A673 (cell line): ENCODE measurements around the gene NEK8. TPM values are rescaled to one million over a fixed set of nuclear protein-coding genes. Genes with fewer than 3 reads are reported as not detected.

ENCODE experiments used
- BruUV-seq: library from RNA; stranded (reverse); fragments of 400-500 nt; replicated peaks from 2 replicates; lab custom pipeline; 2021; lab: Mats Ljungman, UMichigan
- CTCF ChIA-PET: fragments of 300-600 bp; sonication (Branson Sonifier 250); formaldehyde crosslinking; loops from one replicate; lab custom pipeline; 2022; ENCODE audit warnings: antibody characterized with exemption; lab: Charles Lee
- POLR2A ChIA-PET: fragments of 300-600 bp; sonication (Branson Sonifier 250); formaldehyde crosslinking; loops from one replicate; lab custom pipeline; 2022; ENCODE audit warnings: antibody characterized with exemption; ENCODE audit not compliant: low non-redundant PET; lab: Charles Lee
- DNase-seq: peaks from one replicate; pipeline ENCODE4 v3.0.0-alpha.2; 2015; ENCODE audit warnings: low spot score
- H3K27ac ChIP-seq: fragments of 200-600 bp; sonication (generic); 2 replicates; pipeline ENCODE4 v1.5.1; 2016; ENCODE audit warnings: mixed run types, low read depth, mild to moderate bottlenecking, mixed read lengths, antibody characterized with exemption, low read length; ENCODE audit not compliant: poor library complexity, severe bottlenecking
- H3K27me3 ChIP-seq: fragments of 200-600 bp; sonication (generic); replicated peaks from 2 replicates; pipeline ENCODE4 v1.6.1; 2017; ENCODE audit warnings: mixed run types, low read depth, mild to moderate bottlenecking, mixed read lengths, antibody characterized with exemption, low read length; ENCODE audit not compliant: insufficient read depth, poor library complexity
- H3K36me3 ChIP-seq: fragments of 200-600 bp; sonication (generic); 2 replicates; pipeline ENCODE4 v1.6.1; 2016; ENCODE audit warnings: mixed run types, mild to moderate bottlenecking, mixed read lengths, antibody characterized with exemption, low read length; ENCODE audit not compliant: insufficient read depth, poor library complexity, severe bottlenecking
- H3K4me1 ChIP-seq: fragments of 200-600 bp; sonication (generic); 2 replicates; pipeline ENCODE4 v1.6.1; 2017; ENCODE audit warnings: mixed run types, mild to moderate bottlenecking, mixed read lengths, antibody characterized with exemption, low read length; ENCODE audit not compliant: insufficient read depth, poor library complexity, severe bottlenecking
- H3K4me3 ChIP-seq: fragments of 200-600 bp; sonication (generic); 2 replicates; pipeline ENCODE4 v1.5.1; 2016; ENCODE audit warnings: low read depth, mixed run types, mild to moderate bottlenecking, mixed read lengths, low read length; ENCODE audit not compliant: poor library complexity, severe bottlenecking
- H3K9me3 ChIP-seq: fragments of 200-600 bp; sonication (generic); 2 replicates; pipeline ENCODE4 v1.6.1; 2016; ENCODE audit warnings: mixed run types, low read depth, mild to moderate bottlenecking, mixed read lengths, antibody characterized with exemption, low read length; ENCODE audit not compliant: poor library complexity, severe bottlenecking
- CTCF ChIP-seq: fragments of 300-800, 200-600 bp; sonication (generic); conservative IDR thresholded peaks from 2 replicates; pipeline ENCODE4 v1.5.1; 2017; ENCODE audit warnings: low read depth, mild to moderate bottlenecking, antibody characterized with exemption, low read length, moderate library complexity, mixed read lengths
- EZH2 ChIP-seq: fragments of 200-600 bp; sonication (generic); IDR thresholded peaks from 2 replicates; pipeline ENCODE4 v1.6.1; 2017; ENCODE audit warnings: borderline replicate concordance, low read depth, mild to moderate bottlenecking, mixed read lengths, antibody characterized with exemption, low read length; ENCODE audit not compliant: poor library complexity, severe bottlenecking
- intact Hi-C: fragments of 100-400 bp; cut with micrococcal nuclease; formaldehyde crosslinking; loops from one replicate; pipeline ENCODE4 v1.10.0; 2022; ENCODE audit not compliant: unreplicated experiment
- total RNA-seq: library from RNA; stranded (reverse); gene quantifications from 2 replicates; pipeline ENCODE4 v1.2.3, GENCODE V29; 2021

The NEK8 gene
- total RNA-seq, 1 experiment from 2014 or later = 3.9 TPM

- ChIA-PET POLR2A (no interaction called here), CTCF (interaction anchor here (0.6 kb wide), 1 partner anchor 334 kb away, joined by 3 read pairs; no protein-coding TSS in a partner anchor)
- H3K27ac ChIP-seq = no peak overlapping the region
- DNase-seq = no peak
- TF ChIP-seq CTCF = no peak
- TF ChIP-seq EZH2 = no peak
- H3K36me3 ChIP-seq = peaks cover 3% of the 10 kb centered on the region
- peaks cover 4% of the 10 kb centered on the region for H3K4me1 ChIP-seq
- H3K4me3 ChIP-seq = no peak overlapping the region
- H3K9me3 ChIP-seq = no peaks in the 10 kb centered on the region
- BruUV-seq = no TSS peak
- H3K27me3 ChIP-seq = no peaks in the 10 kb centered on the region
- intact Hi-C loops = no loop called here
Observed at GRCh38 chr17:28783161-28783560, 54.6 kb downstream of the NEK8 start.

GRCh38 chr17:28788100-28788499, 59.5 kb downstream of the NEK8 start:
- Histone ChIP-seq H3K4me3 (no peak overlapping the region), H3K9me3 (no peaks in the 10 kb centered on the region), H3K4me1 (peaks cover under 1% of the 10 kb centered on the region), H3K36me3 (no peaks in the 10 kb centered on the region), H3K27ac (no peak overlapping the region), H3K27me3 (no peaks in the 10 kb centered on the region)
- intact Hi-C loops = no loop called here
- CTCF ChIA-PET = interaction anchor here (1.0 kb wide), 1 partner anchor 25 kb away, joined by 3 read pairs; no protein-coding TSS in a partner anchor
- BruUV-seq = no TSS peak
- no peak for DNase-seq
- TF ChIP-seq CTCF = no peak
- TF ChIP-seq EZH2 = no peak
- POLR2A ChIA-PET = no interaction called here

Other genes starting within 250 kb of the NEK8 start
- gene FOXN1, start 222.4 kb upstream of the NEK8 start, total RNA-seq = not detected in 2 replicates
- 44.6 and 46.8 TPM in 2 replicates for gene UNC119, start 176.2 kb upstream of the NEK8 start, total RNA-seq
- 51.6 and 64.8 TPM in 2 replicates for gene PIGS, start 157.3 kb upstream of the NEK8 start, total RNA-seq
- gene ALDOC, start 151.9 kb upstream of the NEK8 start, total RNA-seq = 9.7 and 12.0 TPM in 2 replicates
- 213 and 219 TPM in 2 replicates for gene SPAG5, start 129.8 kb upstream of the NEK8 start, total RNA-seq
- gene RSKR, start 114.6 kb upstream of the NEK8 start, total RNA-seq = 34.6 and 36.8 TPM in 2 replicates
- 176 and 198 TPM in 2 replicates for gene BLTP2, start 83.6 kb upstream of the NEK8 start, total RNA-seq
- 41.1 and 41.6 TPM in 2 replicates for gene SDF2, start 66.9 kb upstream of the NEK8 start, total RNA-seq
- 103 and 105 TPM in 2 replicates for gene SUPT6H, start 66.6 kb upstream of the NEK8 start, total RNA-seq
- 4.6 and 7.8 TPM in 2 replicates for gene PROCA1, start 16.9 kb upstream of the NEK8 start, total RNA-seq
- 158 and 165 TPM in 2 replicates for gene RAB34, start 10.9 kb upstream of the NEK8 start, total RNA-seq
- gene RPL23A, start 8.8 kb upstream of the NEK8 start, total RNA-seq = 1,563 and 1,683 TPM in 2 replicates
- gene TLCD1, start 2.6 kb upstream of the NEK8 start, total RNA-seq = 3.8 and 7.8 TPM in 2 replicates
- 128 TPM in 2 replicates for gene TRAF4, start 15.2 kb downstream of the NEK8 start, total RNA-seq
- gene FAM222B, start 114.0 kb downstream of the NEK8 start, total RNA-seq = 27.3 and 31.8 TPM in 2 replicates
- 80.5 and 85.2 TPM in 2 replicates for gene ERAL1, start 126.2 kb downstream of the NEK8 start, total RNA-seq
- 79.1 and 112 TPM in 2 replicates for gene FLOT2, start 168.9 kb downstream of the NEK8 start, total RNA-seq
- gene DHRS13, start 174.3 kb downstream of the NEK8 start, total RNA-seq = 37.3 and 41.9 TPM in 2 replicates
- gene PHF12, start 222.7 kb downstream of the NEK8 start, total RNA-seq = 63.3 and 73.4 TPM in 2 replicates